GM18520 (cell line): ENCODE measurements around the gene FES.
"Not testable (repeated sequence)": the region's sequence is repeated elsewhere in the genome, so short reads cannot be mapped to it uniquely, and the experiment has no call there.

ENCODE experiments used
- ATAC-seq: cut with Tn5 transposase; IDR thresholded peaks from one replicate; pipeline ENCODE4 v1.9.1; 2021; ENCODE audit not compliant: unreplicated experiment

Gene FES

GRCh38 chr15:90928106-90928505 is 43.8 kb downstream of the FES start:
- not testable (repeated sequence) for ATAC-seq

- ATAC-seq: no peak
Observed at GRCh38 chr15:90929246-90930019, 45.1 kb downstream of the FES start.

- no peak for ATAC-seq
Observed at GRCh38 chr15:90930861-90931574, 46.7 kb downstream of the FES start.

- no peak for ATAC-seq
Observed at GRCh38 chr15:90931575-90931827, 47.2 kb downstream of the FES start.

- ATAC-seq: peak; percentile 39
Observed at GRCh38 chr15:90931828-90932659, 47.7 kb downstream of the FES start, which contains the start of gene HDDC3. Gene HDDC3, minus strand, starts transcription at chr15:90932549. Its CDS starts 9 bp downstream, at chr15:90932540.

GRCh38 chr15:90932660-90932991 is 48.3 kb downstream of the FES start:
- no peak for ATAC-seq

- no peak for ATAC-seq
Observed at GRCh38 chr15:90933301-90933700, 49.0 kb downstream of the FES start.

- no peak for ATAC-seq
Observed at GRCh38 chr15:90934256-90934948, 50.1 kb downstream of the FES start.

- ATAC-seq: peak; percentile 39
Observed at GRCh38 chr15:90934949-90935751, 50.8 kb downstream of the FES start, which contains the start of gene UNC45A. Gene UNC45A, plus strand, starts transcription at chr15:90935285. Its CDS starts 40 bp downstream, at chr15:90935325.

- no peak for ATAC-seq
Observed at GRCh38 chr15:90936823-90937222, 52.5 kb downstream of the FES start.

GRCh38 chr15:90938261-90938660 is 54.0 kb downstream of the FES start:
- ATAC-seq: no peak

- ATAC-seq: no peak
Observed at GRCh38 chr15:90939756-90940155, 55.5 kb downstream of the FES start.

GRCh38 chr15:90941038-90941437 is 56.7 kb downstream of the FES start:
- ATAC-seq: no peak

- no peak for ATAC-seq
Observed at GRCh38 chr15:90942354-90943120, 58.2 kb downstream of the FES start.

GRCh38 chr15:90945091-90945490 is 60.8 kb downstream of the FES start:
- ATAC-seq: no peak
